Glomerular visceral epithelial cell (primary cell): ENCODE data around the gene POLR2I.
"Not testable (repeated sequence)": the region's sequence is repeated elsewhere in the genome, so short reads cannot be mapped to it uniquely, and the experiment has no call there.

Source experiments
- DNase-seq: peaks from one replicate; pipeline ENCODE4 v3.0.0-alpha.2; 2016; ENCODE audit errors: extremely low spot score

The POLR2I gene

DNA sequence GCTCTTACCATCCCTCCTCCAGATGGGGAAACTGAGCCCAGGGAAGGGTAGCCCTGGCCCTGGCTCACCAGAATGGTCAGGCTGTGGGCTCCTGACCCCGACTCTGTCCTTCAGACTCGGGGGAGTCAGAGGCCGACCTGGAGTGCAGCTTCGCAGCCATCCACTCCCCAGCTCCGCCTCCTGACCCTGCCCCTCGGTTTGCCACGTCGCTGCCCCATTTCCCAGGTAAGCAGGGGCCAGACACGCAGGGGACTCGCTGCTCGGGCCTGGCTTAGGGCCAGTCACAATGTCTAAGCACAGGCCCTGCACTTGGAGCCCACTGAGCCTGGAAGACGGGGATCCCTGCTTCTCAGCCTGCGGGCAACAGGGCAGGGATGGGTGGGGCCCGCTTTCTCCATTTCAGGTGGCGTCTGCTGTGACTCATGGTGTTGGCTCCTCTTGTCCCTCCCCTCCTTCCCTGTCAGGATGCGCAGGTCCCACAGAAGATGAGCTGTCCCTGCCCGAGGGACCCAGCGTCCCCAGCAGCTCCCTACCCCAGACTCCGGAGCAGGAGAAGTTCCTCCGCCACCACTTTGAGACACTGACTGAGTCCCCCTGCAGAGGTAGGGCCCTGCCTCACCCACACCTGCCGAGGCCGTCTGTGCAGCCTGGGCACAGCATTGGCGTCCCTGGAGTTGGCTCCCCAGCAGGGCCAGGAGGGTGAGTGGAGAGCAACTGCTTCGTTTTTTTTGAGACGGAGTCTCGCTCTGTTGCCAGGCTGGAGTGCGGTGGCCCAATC is 12.9 kb downstream of the POLR2I start:
- no peak for DNase-seq

- no peak for DNase-seq
Observed at GRCh38 chr19:36100476-36100875, 14.2 kb downstream of the POLR2I start.

GRCh38 chr19:36099166-36099785 is 15.4 kb downstream of the POLR2I start:
- DNase-seq, result no peak

GRCh38 chr19:36097036-36097435 is 17.6 kb downstream of the POLR2I start:
- DNase-seq, result no peak

- DNase-seq, result no peak
Observed at GRCh38 chr19:36093687-36094086, 21.0 kb downstream of the POLR2I start.

DNA sequence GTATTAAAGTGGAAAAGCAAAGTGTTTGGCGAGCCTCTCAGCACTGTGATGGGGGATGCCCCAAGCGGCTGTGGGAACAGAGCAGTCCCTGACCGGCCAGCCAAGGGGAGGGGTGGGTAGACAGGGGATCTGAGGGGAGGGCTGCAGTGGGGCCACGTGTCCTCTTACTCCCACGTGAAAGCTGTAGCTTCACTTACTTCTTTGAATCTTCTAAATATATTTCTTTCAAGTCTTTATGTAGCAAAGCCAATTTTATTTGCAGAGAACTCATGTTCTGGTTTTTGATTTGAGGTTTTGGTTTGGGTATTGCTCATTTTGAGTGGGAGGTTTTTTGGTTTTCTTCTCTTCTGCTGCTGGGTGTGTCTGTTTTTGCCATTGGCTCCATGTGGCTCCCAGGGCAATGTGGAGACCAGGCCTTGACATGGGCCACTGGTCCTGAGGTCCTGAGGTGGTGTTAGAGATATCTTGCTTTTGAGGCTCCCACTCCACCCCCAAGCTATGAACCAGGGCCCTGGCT is 21.5 kb downstream of the POLR2I start:
- no peak for DNase-seq

DNA sequence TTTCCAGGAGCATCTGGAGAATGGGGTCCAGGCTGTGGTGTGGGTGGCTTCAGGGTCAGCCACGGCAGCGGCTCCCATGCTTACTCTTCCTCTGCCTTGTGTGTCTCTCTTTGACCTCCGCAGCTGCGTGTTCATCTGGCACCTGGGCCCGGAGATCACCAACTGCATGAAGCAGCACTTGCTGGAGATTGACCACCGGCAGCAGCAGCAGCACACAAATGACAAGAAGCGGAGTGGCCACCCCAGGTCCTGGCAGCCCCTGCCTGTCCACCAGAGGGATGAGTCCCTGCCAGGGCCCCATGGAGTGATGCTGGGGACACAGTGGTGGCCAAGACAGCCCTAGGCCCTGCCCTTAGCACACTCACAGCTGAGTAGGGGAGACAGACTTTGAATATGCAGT is 22.1 kb downstream of the POLR2I start:
- no peak for DNase-seq

DNA sequence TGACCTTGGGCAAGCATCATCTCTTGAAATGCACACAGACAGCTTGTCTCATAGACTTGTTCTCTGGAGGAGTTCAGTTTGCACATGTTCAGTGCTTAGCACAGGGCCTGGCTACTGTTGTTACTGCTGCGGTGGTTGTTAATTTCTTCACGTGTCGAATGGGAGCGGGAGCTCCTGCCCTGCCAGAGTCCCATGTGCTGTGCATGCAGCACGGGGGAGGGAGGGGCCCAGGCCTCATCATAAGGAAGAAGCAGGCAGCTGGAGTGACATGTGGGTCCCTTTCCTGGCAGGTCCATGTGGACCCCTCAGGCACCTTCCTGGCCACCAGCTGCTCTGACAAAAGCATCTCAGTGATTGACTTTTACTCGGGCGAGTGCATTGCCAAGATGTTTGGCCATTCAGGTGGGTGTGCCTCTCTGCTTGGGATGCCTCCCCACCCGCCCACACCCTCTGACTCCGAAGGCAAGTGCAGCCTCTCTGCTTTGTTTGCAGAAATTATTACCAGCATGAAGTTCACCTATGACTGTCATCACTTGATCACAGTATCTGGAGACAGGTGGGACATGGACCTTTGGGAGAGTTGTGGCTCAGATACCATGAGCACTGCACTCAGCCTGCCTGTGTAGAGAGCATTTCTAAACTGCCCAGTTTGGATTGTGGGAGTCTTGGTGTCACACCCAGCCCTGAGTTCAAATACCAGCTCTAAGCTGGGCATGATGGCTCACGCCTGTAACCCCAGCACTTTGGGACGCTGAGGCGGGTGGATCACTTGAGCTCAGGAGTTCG is 23.6 kb downstream of the POLR2I start:
- DNase-seq, result no peak

DNA sequence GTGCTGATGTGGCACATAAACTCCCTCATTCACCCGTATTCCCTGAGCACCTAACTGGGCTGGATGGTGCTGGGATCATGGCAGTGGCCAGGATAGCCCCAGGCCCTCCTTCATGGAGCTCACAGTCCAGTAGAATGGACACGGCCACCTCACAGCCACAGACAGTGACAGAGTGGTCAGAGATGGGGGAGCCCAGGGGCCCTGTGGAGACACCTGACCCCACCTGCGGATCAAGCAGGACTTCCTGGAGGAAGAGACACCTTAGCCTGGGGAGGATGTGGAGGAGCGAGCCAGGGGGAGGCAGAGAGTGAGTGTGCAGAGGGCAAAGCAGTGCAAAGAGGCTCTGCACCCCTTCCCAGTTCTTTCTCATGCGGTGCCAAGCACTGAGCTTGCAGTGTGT is 24.8 kb downstream of the POLR2I start:
- no peak for DNase-seq

GRCh38 chr19:36086326-36086725 is 28.3 kb downstream of the POLR2I start:
- no peak for DNase-seq

DNA sequence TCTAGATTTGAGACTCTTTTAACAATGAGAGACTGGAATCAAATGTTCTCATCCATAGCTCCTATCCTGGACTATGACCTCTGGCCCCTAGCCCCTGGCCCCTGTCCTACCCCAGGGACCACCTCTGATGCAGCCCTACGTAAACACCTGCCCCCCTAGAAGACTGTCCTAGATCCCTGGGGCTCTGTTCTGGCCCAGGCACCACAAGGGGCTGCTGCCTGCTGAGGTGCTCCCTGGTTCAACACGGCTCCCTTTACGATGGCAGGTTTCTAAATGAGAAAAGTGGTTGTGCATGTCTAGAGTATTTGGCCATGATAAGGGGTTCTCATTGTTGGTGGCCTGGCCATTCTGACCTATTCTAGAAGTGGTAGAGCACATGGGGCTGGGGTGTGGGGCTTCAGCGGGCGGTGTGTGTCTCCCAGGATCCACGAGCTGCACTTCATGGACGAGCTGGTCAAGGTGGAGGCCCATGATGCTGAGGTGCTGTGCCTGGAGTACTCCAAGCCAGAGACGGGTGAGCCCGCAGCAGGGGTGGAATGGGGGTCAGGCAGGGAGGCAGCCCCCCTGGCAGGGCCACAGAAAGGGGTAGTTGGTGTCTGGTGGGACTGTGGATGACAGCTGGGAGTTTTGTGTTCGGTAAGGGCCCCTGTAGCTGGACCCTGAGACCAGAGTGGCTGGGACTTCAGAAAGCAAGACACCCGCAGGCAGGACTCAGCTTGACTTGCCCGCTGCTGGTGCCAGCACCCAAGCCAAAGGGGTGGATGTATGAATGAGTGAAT is 30.3 kb downstream of the POLR2I start:
- no peak for DNase-seq

DNA sequence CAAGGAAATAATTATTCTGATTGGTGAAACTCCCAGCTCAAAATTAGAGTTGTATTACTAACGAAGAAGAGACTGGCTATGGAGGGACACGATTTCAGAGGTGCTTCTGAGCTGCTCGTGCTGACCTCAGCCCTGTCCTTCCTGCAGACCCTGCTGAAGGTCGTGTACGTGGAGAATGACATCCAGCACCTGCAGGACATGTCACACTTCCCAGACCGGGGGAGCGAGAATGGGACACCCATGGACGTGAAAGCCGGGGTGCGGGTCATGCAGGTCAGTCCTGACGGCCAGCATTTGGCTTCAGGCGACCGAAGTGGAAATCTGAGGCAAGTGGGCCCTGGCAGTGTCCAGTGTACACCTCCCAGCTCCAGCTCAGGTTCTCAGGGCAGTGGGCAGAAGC is 31.8 kb downstream of the POLR2I start:
- DNase-seq, result no peak

GRCh38 chr19:36081894-36082293 is 32.8 kb downstream of the POLR2I start:
- DNase-seq, result no peak

GRCh38 chr19:36081385-36081784 is 33.3 kb downstream of the POLR2I start:
- DNase-seq, result no peak

DNA sequence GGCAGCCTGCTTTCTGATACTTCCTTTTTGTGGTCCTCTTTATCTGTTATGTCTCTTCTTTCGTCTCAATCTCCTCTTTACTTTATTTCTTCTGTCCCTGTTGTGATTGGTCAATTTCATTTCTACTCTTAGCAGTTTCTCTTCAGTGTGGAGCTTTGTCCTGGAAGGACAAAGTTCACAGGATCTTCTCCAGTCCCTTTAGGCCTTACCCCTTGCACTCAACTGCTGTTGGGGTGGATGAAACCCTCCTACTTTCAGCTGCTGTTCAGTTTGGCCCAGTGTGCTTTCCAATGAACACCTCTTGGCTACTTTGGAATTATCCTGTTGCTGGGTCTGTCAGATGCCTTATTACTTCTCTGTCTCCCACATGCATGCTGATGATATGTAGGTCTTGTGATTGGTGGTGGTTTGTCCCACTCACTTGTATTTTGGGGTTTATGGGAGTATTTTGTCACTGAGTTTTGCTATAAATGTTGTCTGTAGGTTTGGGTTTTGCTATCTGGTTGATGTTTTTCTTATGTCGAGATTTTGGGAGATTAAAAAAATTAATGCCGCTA is 35.2 kb downstream of the POLR2I start:
- no peak for DNase-seq

- no peak for DNase-seq
Observed at GRCh38 chr19:36073121-36073876, 41.4 kb downstream of the POLR2I start.

GRCh38 chr19:36072081-36072480 is 42.6 kb downstream of the POLR2I start:
- no peak for DNase-seq

DNA sequence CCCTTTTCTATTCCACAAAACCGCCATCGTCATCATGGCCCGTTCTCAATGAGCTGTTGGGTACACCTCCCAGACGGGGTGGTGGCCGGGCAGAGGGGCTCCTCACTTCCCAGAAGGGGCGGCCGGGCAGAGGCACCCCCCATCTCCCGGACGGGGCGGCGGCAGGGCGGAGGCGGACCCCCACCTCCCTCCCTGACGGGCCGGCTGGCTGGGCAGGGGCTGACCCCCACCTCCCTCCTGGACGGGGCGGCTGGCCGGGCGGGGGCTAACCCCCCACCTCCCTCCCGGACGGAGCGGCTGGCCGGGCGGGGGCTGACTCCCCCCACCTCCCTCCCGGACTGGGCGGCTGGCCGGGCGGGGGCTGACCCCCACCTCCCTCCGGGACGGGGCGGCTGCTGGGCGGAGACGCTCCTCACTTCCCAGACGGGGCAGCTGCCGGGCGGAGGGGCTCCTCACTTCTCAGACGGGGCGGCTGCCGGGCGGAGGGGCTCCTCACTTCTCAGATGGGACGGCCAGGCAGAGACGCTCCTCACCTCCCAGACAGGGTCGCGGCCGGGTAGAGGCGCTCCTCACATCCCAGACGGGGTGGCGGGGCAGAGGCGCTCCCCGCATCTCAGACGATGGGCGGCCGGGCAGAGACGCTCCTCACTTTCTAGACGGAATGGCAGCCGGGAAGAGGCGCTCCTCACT is 45.7 kb downstream of the POLR2I start:
- not testable (repeated sequence) for DNase-seq

GRCh38 chr19:36067681-36068080 is 47.0 kb downstream of the POLR2I start:
- no peak for DNase-seq

DNA sequence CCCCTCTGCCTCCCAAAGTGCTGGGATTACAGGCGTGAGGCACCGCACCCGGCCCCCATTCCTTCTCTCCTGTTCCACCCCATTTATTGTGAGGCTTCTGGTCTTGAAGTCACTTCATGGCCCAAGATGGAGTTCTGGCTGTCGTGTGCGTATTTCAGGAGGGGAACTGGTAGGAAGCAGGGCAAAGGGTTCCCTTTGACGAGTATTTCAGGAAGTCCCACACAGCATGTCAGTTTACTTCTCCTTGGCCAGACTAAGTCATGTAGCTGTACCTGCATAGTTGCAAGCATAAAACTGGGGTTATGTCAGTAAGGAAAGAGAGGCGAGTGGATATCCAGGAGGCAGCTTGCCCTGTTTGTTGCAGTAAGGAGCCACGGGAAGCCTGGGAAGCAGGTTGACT is 49.8 kb downstream of the POLR2I start:
- DNase-seq, result no peak
